PC-9 (cell line): ENCODE measurements around the gene GTPBP3.

Experiments
- EZH2 ChIP-seq: fragments of 200-600 bp; sonication (generic); IDR thresholded peaks from 2 replicates; pipeline ENCODE4 v1.8.0; 2017; ENCODE audit warnings: antibody characterized with exemption, low read depth
- TF ChIP-seq, protein P1 (sequence below): fragments of 200-600 bp; sonication (generic); conservative IDR thresholded peaks from 2 replicates; pipeline ENCODE4 v1.6.1; 2017; ENCODE audit warnings: mixed run types, antibody characterized with exemption, mild to moderate bottlenecking, moderate library complexity

DNA sequence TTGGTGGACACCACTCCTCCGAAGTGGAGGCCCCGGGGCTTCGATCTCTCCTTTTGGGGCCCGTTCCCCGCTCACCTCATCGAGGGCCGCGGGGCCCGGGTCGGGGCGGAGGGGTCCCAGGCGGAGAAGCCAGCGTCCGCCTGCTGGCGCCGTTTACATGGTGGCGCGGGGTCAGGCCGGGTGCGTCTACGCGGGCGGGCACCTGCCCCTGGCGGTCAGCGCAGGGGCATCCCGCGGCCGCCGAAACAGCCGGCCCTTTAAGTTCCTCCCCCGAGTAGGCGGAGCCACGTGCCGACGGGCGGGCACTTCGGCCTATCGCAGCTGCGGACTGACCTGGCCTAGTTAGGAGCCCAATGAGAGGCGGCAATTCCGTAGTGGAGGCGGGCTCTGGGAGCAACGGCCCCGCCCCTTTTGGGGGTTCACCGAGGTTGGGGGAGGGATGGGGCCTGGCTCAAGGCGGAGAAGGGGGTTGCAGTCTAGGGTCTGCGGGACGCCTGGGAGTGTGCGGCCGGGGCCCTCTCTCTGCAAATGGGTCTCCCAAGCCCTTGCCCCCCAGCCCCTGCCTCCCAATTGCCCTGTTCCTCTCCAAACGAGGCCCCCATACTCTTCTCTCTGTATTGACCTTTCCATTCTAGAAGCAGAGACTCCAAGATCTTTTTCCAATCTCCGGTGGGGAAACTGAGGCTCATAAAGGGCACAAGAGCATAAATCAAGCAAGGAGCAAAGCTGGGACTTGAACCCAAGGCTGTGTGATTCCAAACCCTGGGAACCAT is 34.0 kb upstream of the GTPBP3 start, which contains the start of gene ABHD8:
- TF ChIP-seq, protein P1, sequence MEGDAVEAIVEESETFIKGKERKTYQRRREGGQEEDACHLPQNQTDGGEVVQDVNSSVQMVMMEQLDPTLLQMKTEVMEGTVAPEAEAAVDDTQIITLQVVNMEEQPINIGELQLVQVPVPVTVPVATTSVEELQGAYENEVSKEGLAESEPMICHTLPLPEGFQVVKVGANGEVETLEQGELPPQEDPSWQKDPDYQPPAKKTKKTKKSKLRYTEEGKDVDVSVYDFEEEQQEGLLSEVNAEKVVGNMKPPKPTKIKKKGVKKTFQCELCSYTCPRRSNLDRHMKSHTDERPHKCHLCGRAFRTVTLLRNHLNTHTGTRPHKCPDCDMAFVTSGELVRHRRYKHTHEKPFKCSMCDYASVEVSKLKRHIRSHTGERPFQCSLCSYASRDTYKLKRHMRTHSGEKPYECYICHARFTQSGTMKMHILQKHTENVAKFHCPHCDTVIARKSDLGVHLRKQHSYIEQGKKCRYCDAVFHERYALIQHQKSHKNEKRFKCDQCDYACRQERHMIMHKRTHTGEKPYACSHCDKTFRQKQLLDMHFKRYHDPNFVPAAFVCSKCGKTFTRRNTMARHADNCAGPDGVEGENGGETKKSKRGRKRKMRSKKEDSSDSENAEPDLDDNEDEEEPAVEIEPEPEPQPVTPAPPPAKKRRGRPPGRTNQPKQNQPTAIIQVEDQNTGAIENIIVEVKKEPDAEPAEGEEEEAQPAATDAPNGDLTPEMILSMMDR: peak; percentile 70
- TF ChIP-seq EZH2: no peak
